HepG2 (cell line): ENCODE measurements around the gene IL1RL2. TPM values are rescaled to one million over a fixed set of nuclear protein-coding genes. Genes with fewer than 3 reads are reported as not detected.

Experiments
- BHLHE40 ChIP-seq: IDR thresholded peaks from 2 replicates; pipeline ENCODE4 v1.6.1; 2011; ENCODE audit warnings: low read length, improper control_type of control experiment
- DR1 ChIP-seq: sonication (generic); formaldehyde crosslinking; IDR thresholded peaks from 2 replicates; pipeline ENCODE4 v1.8.0; 2021; ENCODE audit warnings: mild to moderate bottlenecking, missing genetic modification reagents, inconsistent platforms
- FOXO1 ChIP-seq: sonication (generic); formaldehyde crosslinking; IDR thresholded peaks from 2 replicates; pipeline ENCODE4 v1.4.0; 2020; ENCODE audit warnings: missing genetic modification reagents
- KDM1A ChIP-seq: IDR thresholded peaks from 2 replicates; pipeline ENCODE4 v1.6.1; 2016; ENCODE audit warnings: missing compliant biosample characterization
- KDM6A ChIP-seq: IDR thresholded peaks from 2 replicates; pipeline ENCODE4 v1.6.1; 2016; ENCODE audit warnings: low read depth
- KLF11 ChIP-seq: IDR thresholded peaks from 2 replicates; pipeline ENCODE4 v1.6.1; 2016; ENCODE audit warnings: missing compliant biosample characterization
- TBX3 ChIP-seq: fragments of 450-650 bp; IDR thresholded peaks from 2 replicates; pipeline ENCODE4 v1.6.1; 2017; ENCODE audit warnings: antibody characterized with exemption, mild to moderate bottlenecking, inconsistent platforms, borderline replicate concordance
- ZNF34 ChIP-seq: sonication (generic); formaldehyde crosslinking; IDR thresholded peaks from 2 replicates; pipeline ENCODE4 v1.4.0; 2020; ENCODE audit warnings: mild to moderate bottlenecking, missing genetic modification reagents, borderline replicate concordance
- ZNF343 ChIP-seq: sonication (generic); formaldehyde crosslinking; IDR thresholded peaks from 2 replicates; pipeline ENCODE4 v1.4.0; 2020; ENCODE audit warnings: mild to moderate bottlenecking, missing genetic modification reagents
- ZNF501 ChIP-seq: sonication (generic); formaldehyde crosslinking; IDR thresholded peaks from 2 replicates; pipeline ENCODE4 v1.5.1; 2020; ENCODE audit warnings: mild to moderate bottlenecking, moderate library complexity, missing genetic modification reagents
- polyA plus RNA-seq, 8 experiments: library from polyadenylated mRNA; depleted of rRNA in 3 of 8; stranded (reverse) in 7 of 8; unstranded in 1 of 8; fragments of >200 nt; fragmentation: Illumina TruSeq in 4 of 8; extraction: Trizol in 4 of 8; gene quantifications; 2 replicates each; pipeline versions ENCODE4 v1.2.1 to v1.2.3, GENCODE V29; 2011 to 2016; ENCODE audit warnings: low read depth in 4 of 8, missing spikeins in 1 of 8, mixed read lengths in 1 of 8; ENCODE audit not compliant: insufficient read depth in 1 of 8
- total RNA-seq, 5 experiments: library from RNA; depleted of rRNA; stranded (reverse); fragments of >200 nt; fragmentation: Illumina TruSeq; extraction: Trizol; gene quantifications; 2 replicates each; pipeline ENCODE4 v1.2.3, GENCODE V29; 2016; ENCODE audit warnings: low read depth in 1 of 5
- TF ChIP-seq, protein P1 (sequence below), 2 experiments: sonication (generic) in 1 of 2; formaldehyde crosslinking in 1 of 2; IDR thresholded peaks; 2 replicates each; pipeline versions ENCODE4 v1.5.1 to v1.6.1; 2011 to 2020; ENCODE audit warnings: borderline replicate concordance in 1 of 2, low read depth in 1 of 2, low read length in 1 of 2, mild to moderate bottlenecking in 1 of 2, missing genetic modification reagents in 1 of 2, moderate library complexity in 1 of 2
- TF ChIP-seq, protein P2 (sequence below): IDR thresholded peaks from 2 replicates; pipeline ENCODE4 v1.6.1; 2016; ENCODE audit warnings: low read depth, borderline replicate concordance
- TF ChIP-seq, protein P3 (sequence below): sonication (generic); formaldehyde crosslinking; IDR thresholded peaks from 2 replicates; pipeline ENCODE4 v1.4.0; 2020; ENCODE audit warnings: mild to moderate bottlenecking, missing genetic modification reagents
- TF ChIP-seq, protein P4 (sequence below): sonication (generic); formaldehyde crosslinking; IDR thresholded peaks from 2 replicates; pipeline ENCODE4 v1.5.0; 2020; ENCODE audit warnings: missing genetic modification reagents
- TF ChIP-seq, protein P5 (sequence below): sonication (generic); formaldehyde crosslinking; IDR thresholded peaks from 2 replicates; pipeline ENCODE4 v1.4.0; 2020; ENCODE audit warnings: mild to moderate bottlenecking, missing genetic modification reagents, borderline replicate concordance
- TF ChIP-seq, protein P6 (sequence below): sonication (generic); formaldehyde crosslinking; IDR thresholded peaks from 2 replicates; pipeline ENCODE4 v1.4.0; 2020; ENCODE audit warnings: missing genetic modification reagents, borderline replicate concordance

The IL1RL2 gene
- total and polyA plus RNA-seq, 2 of the 13 experiments (the other 11 are each of a cell fraction or from before 2014, with no cell fraction given), result 0.03 TPM; not detected in 1

DNA sequence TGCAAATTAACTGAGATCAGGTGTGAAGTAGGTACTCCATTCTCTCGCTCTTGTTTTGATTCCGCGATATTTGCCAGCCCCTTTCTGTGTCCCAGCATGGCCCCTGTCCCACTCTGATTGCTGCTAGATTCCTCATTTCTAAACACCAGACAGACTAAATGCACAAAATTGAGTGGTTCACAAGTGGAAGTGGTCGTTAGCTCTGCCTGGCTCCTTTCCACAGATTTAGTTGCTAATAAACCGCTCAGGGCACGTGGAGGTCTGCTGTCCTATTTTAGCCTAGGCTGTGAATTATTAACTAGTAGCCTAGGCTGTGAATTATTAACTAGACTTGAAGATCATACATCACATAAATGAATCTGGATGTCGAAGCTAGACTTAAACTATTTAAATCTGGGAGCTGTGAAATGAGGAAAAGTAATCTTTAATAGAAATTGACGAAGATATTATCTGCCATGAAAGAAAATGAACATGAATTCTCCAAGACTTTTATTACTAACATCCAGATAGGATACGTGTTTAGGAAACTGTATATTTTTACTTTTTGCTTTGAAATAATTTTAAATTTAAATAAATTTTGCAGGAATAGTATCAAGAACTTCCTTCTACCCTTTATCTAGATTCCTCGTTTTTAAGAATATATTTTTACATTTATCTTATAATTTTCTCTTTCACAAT lies 3.7 kb downstream of the IL1RL2 start (continued):
- TF ChIP-seq, protein P1, sequence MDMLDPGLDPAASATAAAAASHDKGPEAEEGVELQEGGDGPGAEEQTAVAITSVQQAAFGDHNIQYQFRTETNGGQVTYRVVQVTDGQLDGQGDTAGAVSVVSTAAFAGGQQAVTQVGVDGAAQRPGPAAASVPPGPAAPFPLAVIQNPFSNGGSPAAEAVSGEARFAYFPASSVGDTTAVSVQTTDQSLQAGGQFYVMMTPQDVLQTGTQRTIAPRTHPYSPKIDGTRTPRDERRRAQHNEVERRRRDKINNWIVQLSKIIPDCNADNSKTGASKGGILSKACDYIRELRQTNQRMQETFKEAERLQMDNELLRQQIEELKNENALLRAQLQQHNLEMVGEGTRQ (IDR thresholded peaks at IDR 0.05; ENCODE audit: low read depth, low read length), result peak; percentile 52
- TF ChIP-seq, protein P1 (CRISPR knock-in tag; IDR thresholded peaks at IDR 0.05; ENCODE audit: borderline replicate concordance), result peak; percentile 44; the same call in 1 of the 2 replicates
- TF ChIP-seq ZNF34 (no peak), TBX3 (no peak), DR1 (CRISPR knock-in tag) (no peak), KLF11 (CRISPR knock-in tag) (peak; percentile 56; the same call in 1 of the 2 replicates), FOXO1 (CRISPR knock-in tag) (no peak), KDM6A (CRISPR knock-in tag) (0 out of 2 replicates have a peak, but pooled peaks have one; percentile 21), ZNF343 (CRISPR knock-in tag) (no peak), KDM1A (CRISPR knock-in tag) (no peak), ZNF501 (CRISPR knock-in tag) (no peak), BHLHE40 (peak; percentile 72)
- TF ChIP-seq, protein P2, sequence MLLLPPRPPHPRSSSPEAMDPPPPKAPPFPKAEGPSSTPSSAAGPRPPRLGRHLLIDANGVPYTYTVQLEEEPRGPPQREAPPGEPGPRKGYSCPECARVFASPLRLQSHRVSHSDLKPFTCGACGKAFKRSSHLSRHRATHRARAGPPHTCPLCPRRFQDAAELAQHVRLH, result peak; percentile 53; the same call in 1 of the 2 replicates
- TF ChIP-seq, protein P3, sequence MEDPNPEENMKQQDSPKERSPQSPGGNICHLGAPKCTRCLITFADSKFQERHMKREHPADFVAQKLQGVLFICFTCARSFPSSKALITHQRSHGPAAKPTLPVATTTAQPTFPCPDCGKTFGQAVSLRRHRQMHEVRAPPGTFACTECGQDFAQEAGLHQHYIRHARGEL (CRISPR knock-in tag), result no peak
- TF ChIP-seq, protein P4, sequence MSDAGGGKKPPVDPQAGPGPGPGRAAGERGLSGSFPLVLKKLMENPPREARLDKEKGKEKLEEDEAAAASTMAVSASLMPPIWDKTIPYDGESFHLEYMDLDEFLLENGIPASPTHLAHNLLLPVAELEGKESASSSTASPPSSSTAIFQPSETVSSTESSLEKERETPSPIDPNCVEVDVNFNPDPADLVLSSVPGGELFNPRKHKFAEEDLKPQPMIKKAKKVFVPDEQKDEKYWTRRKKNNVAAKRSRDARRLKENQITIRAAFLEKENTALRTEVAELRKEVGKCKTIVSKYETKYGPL (CRISPR knock-in tag), result no peak
- TF ChIP-seq, protein P5, sequence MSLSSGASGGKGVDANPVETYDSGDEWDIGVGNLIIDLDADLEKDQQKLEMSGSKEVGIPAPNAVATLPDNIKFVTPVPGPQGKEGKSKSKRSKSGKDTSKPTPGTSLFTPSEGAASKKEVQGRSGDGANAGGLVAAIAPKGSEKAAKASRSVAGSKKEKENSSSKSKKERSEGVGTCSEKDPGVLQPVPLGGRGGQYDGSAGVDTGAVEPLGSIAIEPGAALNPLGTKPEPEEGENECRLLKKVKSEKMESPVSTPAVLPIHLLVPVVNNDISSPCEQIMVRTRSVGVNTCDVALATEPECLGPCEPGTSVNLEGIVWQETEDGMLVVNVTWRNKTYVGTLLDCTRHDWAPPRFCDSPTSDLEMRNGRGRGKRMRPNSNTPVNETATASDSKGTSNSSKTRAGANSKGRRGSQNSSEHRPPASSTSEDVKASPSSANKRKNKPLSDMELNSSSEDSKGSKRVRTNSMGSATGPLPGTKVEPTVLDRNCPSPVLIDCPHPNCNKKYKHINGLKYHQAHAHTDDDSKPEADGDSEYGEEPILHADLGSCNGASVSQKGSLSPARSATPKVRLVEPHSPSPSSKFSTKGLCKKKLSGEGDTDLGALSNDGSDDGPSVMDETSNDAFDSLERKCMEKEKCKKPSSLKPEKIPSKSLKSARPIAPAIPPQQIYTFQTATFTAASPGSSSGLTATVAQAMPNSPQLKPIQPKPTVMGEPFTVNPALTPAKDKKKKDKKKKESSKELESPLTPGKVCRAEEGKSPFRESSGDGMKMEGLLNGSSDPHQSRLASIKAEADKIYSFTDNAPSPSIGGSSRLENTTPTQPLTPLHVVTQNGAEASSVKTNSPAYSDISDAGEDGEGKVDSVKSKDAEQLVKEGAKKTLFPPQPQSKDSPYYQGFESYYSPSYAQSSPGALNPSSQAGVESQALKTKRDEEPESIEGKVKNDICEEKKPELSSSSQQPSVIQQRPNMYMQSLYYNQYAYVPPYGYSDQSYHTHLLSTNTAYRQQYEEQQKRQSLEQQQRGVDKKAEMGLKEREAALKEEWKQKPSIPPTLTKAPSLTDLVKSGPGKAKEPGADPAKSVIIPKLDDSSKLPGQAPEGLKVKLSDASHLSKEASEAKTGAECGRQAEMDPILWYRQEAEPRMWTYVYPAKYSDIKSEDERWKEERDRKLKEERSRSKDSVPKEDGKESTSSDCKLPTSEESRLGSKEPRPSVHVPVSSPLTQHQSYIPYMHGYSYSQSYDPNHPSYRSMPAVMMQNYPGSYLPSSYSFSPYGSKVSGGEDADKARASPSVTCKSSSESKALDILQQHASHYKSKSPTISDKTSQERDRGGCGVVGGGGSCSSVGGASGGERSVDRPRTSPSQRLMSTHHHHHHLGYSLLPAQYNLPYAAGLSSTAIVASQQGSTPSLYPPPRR (CRISPR knock-in tag), result no peak
- TF ChIP-seq, protein P6, sequence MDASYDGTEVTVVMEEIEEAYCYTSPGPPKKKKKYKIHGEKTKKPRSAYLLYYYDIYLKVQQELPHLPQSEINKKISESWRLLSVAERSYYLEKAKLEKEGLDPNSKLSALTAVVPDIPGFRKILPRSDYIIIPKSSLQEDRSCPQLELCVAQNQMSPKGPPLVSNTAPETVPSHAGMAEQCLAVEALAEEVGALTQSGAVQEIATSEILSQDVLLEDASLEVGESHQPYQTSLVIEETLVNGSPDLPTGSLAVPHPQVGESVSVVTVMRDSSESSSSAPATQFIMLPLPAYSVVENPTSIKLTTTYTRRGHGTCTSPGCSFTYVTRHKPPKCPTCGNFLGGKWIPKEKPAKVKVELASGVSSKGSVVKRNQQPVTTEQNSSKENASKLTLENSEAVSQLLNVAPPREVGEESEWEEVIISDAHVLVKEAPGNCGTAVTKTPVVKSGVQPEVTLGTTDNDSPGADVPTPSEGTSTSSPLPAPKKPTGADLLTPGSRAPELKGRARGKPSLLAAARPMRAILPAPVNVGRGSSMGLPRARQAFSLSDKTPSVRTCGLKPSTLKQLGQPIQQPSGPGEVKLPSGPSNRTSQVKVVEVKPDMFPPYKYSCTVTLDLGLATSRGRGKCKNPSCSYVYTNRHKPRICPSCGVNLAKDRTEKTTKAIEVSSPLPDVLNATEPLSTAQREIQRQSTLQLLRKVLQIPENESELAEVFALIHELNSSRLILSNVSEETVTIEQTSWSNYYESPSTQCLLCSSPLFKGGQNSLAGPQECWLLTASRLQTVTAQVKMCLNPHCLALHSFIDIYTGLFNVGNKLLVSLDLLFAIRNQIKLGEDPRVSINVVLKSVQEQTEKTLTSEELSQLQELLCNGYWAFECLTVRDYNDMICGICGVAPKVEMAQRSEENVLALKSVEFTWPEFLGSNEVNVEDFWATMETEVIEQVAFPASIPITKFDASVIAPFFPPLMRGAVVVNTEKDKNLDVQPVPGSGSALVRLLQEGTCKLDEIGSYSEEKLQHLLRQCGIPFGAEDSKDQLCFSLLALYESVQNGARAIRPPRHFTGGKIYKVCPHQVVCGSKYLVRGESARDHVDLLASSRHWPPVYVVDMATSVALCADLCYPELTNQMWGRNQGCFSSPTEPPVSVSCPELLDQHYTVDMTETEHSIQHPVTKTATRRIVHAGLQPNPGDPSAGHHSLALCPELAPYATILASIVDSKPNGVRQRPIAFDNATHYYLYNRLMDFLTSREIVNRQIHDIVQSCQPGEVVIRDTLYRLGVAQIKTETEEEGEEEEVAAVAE (CRISPR knock-in tag), result no peak
